Adrenal gland (tissue), 19 donors: Measurements from ENCODE around the gene ZBTB18. TPM values are rescaled to one million over a fixed set of nuclear protein-coding genes. Genes with fewer than 3 reads are reported as not detected.

Experiments
- DNase-seq, 7 donors: peaks; one replicate each; pipeline ENCODE4 v3.0.0-alpha.2; 2019 to 2020
- H3K27ac ChIP-seq, 5 donors: fragments of 200-600 bp; sonication (generic) in 4 of 5; 1 replicate in 3 of 5; 2 replicates in 2 of 5; pipeline versions ENCODE4 v1.5.1 to v1.8.0; 2016 to 2020; ENCODE audit warnings: mild to moderate bottlenecking in 1 of 5
- H3K27me3 ChIP-seq: fragments of 200-600 bp; 2 replicates; pipeline ENCODE4 v1.8.0; 2021
- H3K36me3 ChIP-seq, 2 donors: fragments of 200-600 bp; replicated peaks in 1 of 2; 1 replicate in 1 of 2; 2 replicates in 1 of 2; pipeline versions ENCODE4 v1.5.1 to v1.8.0; 2018 to 2022
- H3K4me1 ChIP-seq, 2 donors: fragments of 200-600 bp; replicated peaks in 1 of 2; 1 replicate in 1 of 2; 2 replicates in 1 of 2; pipeline versions ENCODE4 v1.5.1 to v1.8.0; 2018 to 2021
- H3K4me3 ChIP-seq, 4 donors: fragments of 200-600 bp; sonication (generic) in 3 of 4; one replicate each; pipeline ENCODE4 v1.5.1; 2016 to 2018
- H3K9me3 ChIP-seq, 3 donors: fragments of 200-600 bp; sonication (generic) in 1 of 3; replicated peaks in 1 of 3; 1 replicate in 2 of 3; 2 replicates in 1 of 3; pipeline versions ENCODE4 v1.5.1 to v1.8.0; 2016 to 2021
- POLR2A ChIP-seq, 2 donors: fragments of 450-650 bp; IDR thresholded peaks; one replicate each; pipeline ENCODE4 v1.6.1; 2017; ENCODE audit warnings: antibody characterized with exemption in 2 of 2, mild to moderate bottlenecking in 2 of 2, moderate library complexity in 1 of 2
- WGBS, 4 donors: extraction: QIAGEN DNeasy Blood & Tissue Kit in 2 of 4; methylation state at CpG; one replicate each; pipeline versions ENCODE4 v1.1.5 to v1.1.7; 2013 to 2017; 5-methylcytosine and 5-hydroxymethylcytosine counted together
- intact Hi-C, 2 donors: fragments of 100-400 bp; cut with DNase I; formaldehyde crosslinking; loops; one replicate each; pipeline versions ENCODE4 v1.14.1 to v1.15.0; 2022 to 2023
- long read RNA-seq, 10 donors: library from polyadenylated mRNA in 3 of 10; unstranded in 2 of 10; stranded (forward) in 1 of 10; transcript quantifications; one replicate each; pipeline ENCODE4 v2.0.0 and lab custom pipeline, GENCODE V29; 2021 to 2026
- polyA plus RNA-seq, 3 donors: library from polyadenylated mRNA; stranded (reverse); fragments of 200-250 nt in 2 of 3; fragments of 350-450 nt in 1 of 3; fragmentation: Illumina TruSeq in 1 of 3; extraction: RNeasy Lipid Tissue Mini Kit (QIAGEN cat#74804) in 1 of 3; gene quantifications; one replicate each; pipeline ENCODE4 v1.2.3, GENCODE V29; 2013 to 2014
- total RNA-seq, 9 donors: library from RNA; depleted of rRNA in 4 of 9; stranded (reverse); fragments of >200 nt in 4 of 9; fragments of 120-200 nt in 1 of 9; fragmentation: NEBNext Ultra II Directional in 1 of 9; extraction: Animal tissue kit (Norgen Biotek cat#: 25700) in 1 of 9; gene quantifications; one replicate each; pipeline versions ENCODE4 v1.1.0 to v1.2.4, GENCODE V29; 2013 to 2023
- TF ChIP-seq, protein P1 (sequence below), 6 experiments: fragments of 450-650 bp in 4 of 6; fragments of 200-600 bp in 2 of 6; sonication (generic) in 1 of 6; IDR thresholded peaks; 1 replicate in 5 of 6; 2 replicates in 1 of 6; pipeline versions ENCODE4 v1.5.1 to v1.8.0; 2016 to 2021; ENCODE audit warnings: antibody characterized with exemption in 6 of 6, mild to moderate bottlenecking in 2 of 6, moderate library complexity in 1 of 6
- donor health status: healthy with polysubstance abuse.
- donor health status: Bipolar disorder and iron deficiency.
- donor health status: DM: yes; HTN: yes; CAD: no.
- donor health status: DM: no; HTN: no; CAD: no.
- donor health status: DM: no; HTN: no; CAD: no.
- donor health status: DM: yes; HTN: yes; CAD: no.

The ZBTB18 gene
- 10 to 100 TPM in 4 of 9 donors, 1 to 10 TPM in 5; 6.8 to 15.1 (median 9.6) TPM for total RNA-seq
- 1 to 10 TPM; 4.8 to 8.4 (median 6.1) TPM for polyA plus RNA-seq
- long read RNA-seq, donor 1 = 0 reads
- long read RNA-seq, donor 2, partial matches to known transcripts = 0 of 2 reads
- long read RNA-seq, donor 2, other reads (novel, unspliced or antisense) = 0 of 2 reads
- long read RNA-seq, donor 3 = 0 reads
- long read RNA-seq, donor 4 = 0 reads
- long read RNA-seq, donor 5 = 0 reads
- long read RNA-seq, donor 6, partial matches to known transcripts = 0 of 1 reads
- long read RNA-seq, donor 6, other reads (novel, unspliced or antisense) = 1 of 1 reads
- long read RNA-seq, donor 7 = 0 reads
- long read RNA-seq, donor 8, partial matches to known transcripts = 0 of 1 reads
- long read RNA-seq, donor 8, other reads (novel, unspliced or antisense) = 0 of 1 reads
- long read RNA-seq, donor 9, partial matches to known transcripts = 0 of 3 reads
- long read RNA-seq, donor 9, other reads (novel, unspliced or antisense) = 0 of 3 reads
- long read RNA-seq, donor 10 = 0 reads

DNA sequence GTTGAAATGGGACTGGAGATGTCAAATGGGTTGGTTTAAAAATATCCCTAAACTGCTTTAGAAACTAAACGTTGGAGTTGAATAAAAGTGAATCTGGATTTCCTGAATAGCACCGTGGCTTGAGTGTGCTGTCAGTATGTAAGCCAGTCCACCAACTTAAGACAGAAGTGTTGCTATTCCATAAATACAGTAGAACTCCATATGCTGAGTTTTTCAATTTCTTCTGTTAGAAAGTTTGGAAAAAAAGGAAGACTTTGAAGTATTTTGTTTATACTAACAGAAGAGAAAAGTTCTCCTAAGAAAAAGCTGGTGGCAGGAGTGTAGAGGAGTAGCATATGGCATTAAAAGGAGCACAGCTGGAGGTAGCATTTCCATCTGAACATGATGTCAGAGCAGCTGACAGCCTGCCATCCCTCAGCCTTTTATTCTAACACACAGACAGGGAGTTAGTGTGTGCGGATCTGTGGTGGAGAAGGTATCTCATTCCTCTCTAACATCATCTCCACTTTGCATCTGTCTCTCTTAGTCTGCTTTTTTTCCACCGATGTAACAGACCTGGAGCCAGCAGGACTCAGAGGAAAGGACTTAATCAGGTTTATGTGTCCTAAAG, at the start of gene ZBTB18:
TSS of gene ZBTB18 (plus strand) at position 449 of the 610 bp plus-strand sequence. CDS start at position 598, 149 bp downstream.
- no peak for DNase-seq
- intact Hi-C loops = loop anchor here in 1 of 2 donors (10.0 kb wide), 1 partner anchor 214 kb away; no protein-coding TSS in a partner anchor
- peaks cover 15 to 28% of the 10 kb centered on the region in 2 donors for H3K4me1 ChIP-seq
- peaks cover 0 to 15% of the 10 kb centered on the region in 2 donors for H3K36me3 ChIP-seq
- TF ChIP-seq, protein P1, sequence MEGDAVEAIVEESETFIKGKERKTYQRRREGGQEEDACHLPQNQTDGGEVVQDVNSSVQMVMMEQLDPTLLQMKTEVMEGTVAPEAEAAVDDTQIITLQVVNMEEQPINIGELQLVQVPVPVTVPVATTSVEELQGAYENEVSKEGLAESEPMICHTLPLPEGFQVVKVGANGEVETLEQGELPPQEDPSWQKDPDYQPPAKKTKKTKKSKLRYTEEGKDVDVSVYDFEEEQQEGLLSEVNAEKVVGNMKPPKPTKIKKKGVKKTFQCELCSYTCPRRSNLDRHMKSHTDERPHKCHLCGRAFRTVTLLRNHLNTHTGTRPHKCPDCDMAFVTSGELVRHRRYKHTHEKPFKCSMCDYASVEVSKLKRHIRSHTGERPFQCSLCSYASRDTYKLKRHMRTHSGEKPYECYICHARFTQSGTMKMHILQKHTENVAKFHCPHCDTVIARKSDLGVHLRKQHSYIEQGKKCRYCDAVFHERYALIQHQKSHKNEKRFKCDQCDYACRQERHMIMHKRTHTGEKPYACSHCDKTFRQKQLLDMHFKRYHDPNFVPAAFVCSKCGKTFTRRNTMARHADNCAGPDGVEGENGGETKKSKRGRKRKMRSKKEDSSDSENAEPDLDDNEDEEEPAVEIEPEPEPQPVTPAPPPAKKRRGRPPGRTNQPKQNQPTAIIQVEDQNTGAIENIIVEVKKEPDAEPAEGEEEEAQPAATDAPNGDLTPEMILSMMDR (IDR thresholded peaks at IDR 0.05) = no peak
- no peak for TF ChIP-seq POLR2A (IDR thresholded peaks at IDR 0.05)
- no peaks in the 10 kb centered on the region for H3K9me3 ChIP-seq
- 38 to 46% (median 39%) methylated on average over 4 of the region's 4 CpGs for WGBS, 4 donors
- H3K27me3 ChIP-seq = no peaks in the 10 kb centered on the region
- peak within 1 kb of the TSS in 2 of 4 donors; percentile 46 to 85 for H3K4me3 ChIP-seq
- peak within 1 kb of the TSS in 2 of 5 donors; percentile 27 to 93 for H3K27ac ChIP-seq

DNA sequence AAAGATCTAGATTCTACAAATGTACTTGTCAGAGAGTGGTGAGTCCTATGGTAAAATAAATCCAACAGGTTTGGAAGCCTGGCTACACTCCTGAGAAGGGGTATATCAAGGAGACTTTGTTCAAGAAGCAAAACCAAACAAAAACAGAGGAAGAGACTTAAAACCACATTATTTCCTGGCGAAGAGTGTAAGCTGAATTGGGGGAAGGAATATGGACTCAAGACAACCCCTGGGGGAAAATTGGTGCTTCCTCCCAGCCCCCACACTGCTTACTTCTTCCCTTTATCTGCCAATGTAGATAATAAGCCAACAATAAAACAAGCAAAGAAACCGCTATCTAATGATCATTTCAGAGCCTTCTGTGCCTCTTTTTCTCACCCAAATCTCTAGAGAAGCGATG, 48.4 kb upstream of the ZBTB18 start:
- Histone ChIP-seq H3K27ac (no peak overlapping the region), H3K9me3 (no peaks in the 10 kb centered on the region), H3K36me3 (no peaks in the 10 kb centered on the region), H3K4me1 (no peaks in the 10 kb centered on the region), H3K4me3 (no peak overlapping the region), H3K27me3 (no peaks in the 10 kb centered on the region)
- TF ChIP-seq POLR2A (IDR thresholded peaks at IDR 0.05) = no peak
- TF ChIP-seq, protein P1 (IDR thresholded peaks at IDR 0.05) = no peak
- no peak for DNase-seq
- intact Hi-C loops = no loop called here
- WGBS, 4 donors = 55 to 75% (median 65%) methylated on average over 3 of the region's 3 CpGs

DNA sequence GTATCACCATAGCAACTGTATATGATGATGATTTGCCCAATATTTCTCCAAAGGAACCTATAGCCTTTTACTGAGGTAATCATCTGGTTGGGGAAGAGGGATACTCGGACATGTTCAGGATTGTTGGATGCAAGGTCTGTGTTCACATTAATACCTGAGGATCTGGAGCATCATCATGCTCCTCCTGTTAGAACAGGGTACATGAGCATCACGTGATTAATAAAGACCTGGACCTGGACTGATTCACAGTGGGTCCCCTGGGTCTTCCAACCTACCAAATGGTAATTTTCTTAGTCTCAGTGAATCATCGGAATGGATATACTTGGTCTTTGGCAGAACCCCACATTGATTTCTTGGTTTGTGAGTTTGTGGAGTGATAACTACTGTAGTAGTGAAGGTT, 45.6 kb upstream of the ZBTB18 start:
- no peak for DNase-seq
- no peaks in the 10 kb centered on the region for H3K4me1 ChIP-seq
- intact Hi-C loops = no loop called here
- TF ChIP-seq, protein P1 (IDR thresholded peaks at IDR 0.05) = no peak
- TF ChIP-seq POLR2A (IDR thresholded peaks at IDR 0.05) = no peak
- no peaks in the 10 kb centered on the region for H3K9me3 ChIP-seq
- no peaks in the 10 kb centered on the region for H3K27me3 ChIP-seq
- 75 to 90% (median 83%) methylated on average over 3 of the region's 3 CpGs for WGBS, 4 donors
- no peaks in the 10 kb centered on the region for H3K36me3 ChIP-seq
- no peak overlapping the region for H3K27ac ChIP-seq
- no peak overlapping the region for H3K4me3 ChIP-seq

DNA sequence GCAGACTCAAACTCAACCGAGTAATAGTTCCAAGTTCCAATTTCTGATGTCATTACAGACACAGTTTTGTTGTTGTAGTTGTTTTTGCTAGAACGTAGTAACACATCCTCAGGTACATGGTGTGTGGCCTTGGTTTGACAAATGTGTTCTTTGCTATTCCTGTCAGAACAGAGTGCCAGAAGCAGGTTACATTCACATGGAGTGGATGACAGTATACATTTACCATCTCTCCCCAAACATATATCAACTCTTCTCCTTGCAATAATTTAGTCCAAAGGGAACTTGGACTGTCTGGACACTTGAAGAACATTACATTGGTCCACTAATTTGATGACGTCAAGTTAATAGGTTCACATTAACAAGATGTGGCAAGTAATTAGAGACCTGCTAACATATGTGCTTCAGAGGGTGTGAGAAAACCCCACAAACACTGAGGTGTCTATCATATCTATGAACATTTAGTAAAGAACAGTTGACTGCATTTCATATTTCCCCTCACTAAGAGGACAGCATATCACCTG, 44.6 kb upstream of the ZBTB18 start:
- Histone ChIP-seq H3K36me3 (no peaks in the 10 kb centered on the region), H3K27ac (no peak overlapping the region), H3K9me3 (no peaks in the 10 kb centered on the region), H3K4me3 (no peak overlapping the region), H3K27me3 (no peaks in the 10 kb centered on the region), H3K4me1 (no peaks in the 10 kb centered on the region)
- TF ChIP-seq, protein P1 (IDR thresholded peaks at IDR 0.05) = no peak
- TF ChIP-seq POLR2A (IDR thresholded peaks at IDR 0.05) = no peak
- no peak for DNase-seq
- intact Hi-C loops = no loop called here
- WGBS, 4 donors = 42 to 56% (median 52%) methylated on average over 3 of the region's 3 CpGs
